DND-41 (cell line): Measurements from ENCODE around the gene CASKIN2.

Experiments used
- CTCF ChIP-seq: IDR thresholded peaks from 2 replicates; pipeline ENCODE4 v1.5.1; 2012; ENCODE audit warnings: borderline replicate concordance, low read length, moderate library complexity, mild to moderate bottlenecking; ENCODE audit not compliant: poor library complexity, severe bottlenecking; ENCODE audit errors: extremely low read depth
- EZH2 ChIP-seq: IDR thresholded peaks from 3 replicates; pipeline ENCODE4 v1.6.1; 2012; ENCODE audit warnings: borderline replicate concordance, low read depth, mild to moderate bottlenecking, moderate library complexity, low read length, inconsistent platforms; ENCODE audit not compliant: severe bottlenecking

GRCh38 chr17:75468779-75469373 is 46.5 kb downstream of the CASKIN2 start:
- TF ChIP-seq CTCF (no peak), EZH2 (no peak)
